G401.6 (cell line): ENCODE data around the gene SRPK3.

ENCODE experiments used
- FAIRE-seq: peaks from 2 replicates; lab custom pipeline; 2012; peaks lifted over from hg19 to GRCh38; lab: Jason Lieb, UNC

SRPK3 gene

DNA sequence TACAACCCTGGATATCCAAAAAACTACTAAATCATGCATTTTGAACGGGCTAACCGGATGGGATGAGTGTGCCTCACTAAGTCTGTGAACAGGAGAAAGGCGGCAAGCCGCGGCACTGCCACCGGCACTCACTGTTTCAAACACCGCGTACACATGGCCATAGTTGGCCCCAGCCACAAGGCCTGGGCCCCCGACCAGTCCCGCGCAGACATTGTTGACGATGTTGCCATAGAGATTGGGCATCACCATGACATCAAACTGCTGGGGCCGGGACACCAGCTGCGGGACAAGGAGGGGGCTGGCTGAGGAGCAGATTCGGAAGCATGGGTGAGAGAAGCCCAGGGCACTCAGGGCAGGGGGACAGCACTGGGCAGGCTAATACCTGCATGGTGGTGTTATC, 5.8 kb downstream of the SRPK3 start:
- FAIRE-seq, result no peak

DNA sequence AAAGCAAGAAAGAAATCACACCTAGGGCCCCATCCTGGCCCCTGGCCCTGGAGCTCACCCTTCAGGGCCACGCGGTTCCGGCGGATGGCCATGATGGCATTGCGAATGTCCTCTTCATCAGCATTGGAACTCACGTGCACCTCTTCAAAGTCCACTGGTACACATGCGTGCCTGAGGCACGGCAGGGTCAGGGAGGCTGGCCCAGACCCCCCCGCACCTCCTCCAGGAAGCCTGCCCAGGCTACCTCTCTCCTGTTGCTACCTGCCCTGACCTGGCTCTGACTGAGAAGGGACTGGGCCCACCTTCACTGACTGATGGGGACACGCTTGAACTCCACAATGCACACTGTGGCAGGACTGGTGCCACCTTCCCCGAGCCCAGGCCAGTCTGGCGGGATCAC, 8.8 kb downstream of the SRPK3 start:
- no peak for FAIRE-seq

DNA sequence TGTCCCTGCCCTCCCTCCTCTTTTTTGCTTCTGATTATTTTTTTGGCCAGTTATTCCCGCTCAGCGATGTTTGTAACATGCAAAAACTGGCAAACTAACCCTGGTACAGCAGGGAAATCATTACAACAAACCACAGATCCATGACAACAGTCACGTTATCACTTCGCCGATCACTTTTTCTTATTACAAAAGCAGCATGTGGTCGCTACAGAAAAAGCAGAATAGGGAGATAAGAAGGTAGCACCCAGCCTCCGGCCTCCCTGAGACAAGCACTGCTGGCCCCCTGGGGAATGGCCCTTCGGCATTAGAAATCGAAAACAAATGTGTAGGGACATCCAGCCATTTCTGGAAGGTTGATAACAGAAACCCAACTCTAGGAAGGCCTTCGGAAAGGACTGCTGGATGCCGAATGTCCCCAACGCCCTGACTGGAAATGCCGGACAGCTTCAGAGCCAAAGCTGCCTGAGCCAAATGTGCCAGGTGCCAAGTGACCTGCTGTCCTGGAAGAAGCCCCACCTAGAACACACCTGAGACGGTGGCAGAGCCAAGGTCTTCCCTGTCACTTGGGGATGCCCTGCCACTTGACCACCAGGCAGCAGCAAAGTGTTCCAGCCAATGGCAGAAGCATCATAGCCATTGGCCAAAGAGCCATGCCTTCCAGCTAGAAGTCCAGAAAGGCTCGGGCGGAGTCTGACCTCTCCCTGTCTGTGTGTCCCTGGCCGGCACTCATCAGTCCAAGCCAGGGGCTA, 10.4 kb downstream of the SRPK3 start:
- no peak for FAIRE-seq

DNA sequence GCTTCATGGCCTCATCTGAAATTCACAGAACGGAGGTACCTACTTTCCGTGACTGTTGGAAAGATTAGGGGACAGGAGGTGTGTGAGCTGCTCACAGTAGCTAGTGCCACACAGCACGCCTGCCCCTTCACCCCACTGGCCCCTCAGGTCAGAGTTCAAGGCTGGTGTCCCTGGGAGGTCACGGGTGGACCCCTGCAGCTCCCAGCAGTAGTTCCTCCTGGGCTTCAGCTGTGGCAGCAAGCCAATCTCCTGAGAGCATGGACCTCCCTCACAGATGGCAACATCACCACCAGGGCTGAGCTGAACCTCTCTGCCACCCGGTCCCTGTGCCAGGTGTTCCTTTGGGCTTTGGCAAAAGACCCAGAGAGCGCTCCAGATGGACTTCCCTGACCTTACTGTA, 11.5 kb downstream of the SRPK3 start:
- no peak for FAIRE-seq

DNA sequence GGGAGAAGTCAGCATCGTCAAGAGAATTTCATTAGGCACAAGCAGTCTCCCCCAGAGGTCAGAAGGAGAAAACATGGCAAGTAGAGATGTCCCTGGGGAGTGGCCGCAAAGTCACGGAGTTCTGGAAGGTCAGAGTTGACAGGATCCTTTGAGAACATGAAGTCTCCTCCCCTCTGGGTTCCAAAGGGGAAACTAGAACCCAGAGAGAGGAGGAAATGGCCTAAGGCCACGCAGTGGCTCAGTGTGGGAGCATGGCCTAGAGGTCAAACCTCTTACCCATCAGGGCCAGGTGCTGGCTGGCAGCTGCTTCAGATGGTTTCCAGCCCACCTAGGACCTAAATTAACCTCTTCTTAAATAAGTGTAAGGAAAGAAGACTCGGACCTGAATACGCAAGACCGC, 12.4 kb downstream of the SRPK3 start:
- FAIRE-seq, result no peak

DNA sequence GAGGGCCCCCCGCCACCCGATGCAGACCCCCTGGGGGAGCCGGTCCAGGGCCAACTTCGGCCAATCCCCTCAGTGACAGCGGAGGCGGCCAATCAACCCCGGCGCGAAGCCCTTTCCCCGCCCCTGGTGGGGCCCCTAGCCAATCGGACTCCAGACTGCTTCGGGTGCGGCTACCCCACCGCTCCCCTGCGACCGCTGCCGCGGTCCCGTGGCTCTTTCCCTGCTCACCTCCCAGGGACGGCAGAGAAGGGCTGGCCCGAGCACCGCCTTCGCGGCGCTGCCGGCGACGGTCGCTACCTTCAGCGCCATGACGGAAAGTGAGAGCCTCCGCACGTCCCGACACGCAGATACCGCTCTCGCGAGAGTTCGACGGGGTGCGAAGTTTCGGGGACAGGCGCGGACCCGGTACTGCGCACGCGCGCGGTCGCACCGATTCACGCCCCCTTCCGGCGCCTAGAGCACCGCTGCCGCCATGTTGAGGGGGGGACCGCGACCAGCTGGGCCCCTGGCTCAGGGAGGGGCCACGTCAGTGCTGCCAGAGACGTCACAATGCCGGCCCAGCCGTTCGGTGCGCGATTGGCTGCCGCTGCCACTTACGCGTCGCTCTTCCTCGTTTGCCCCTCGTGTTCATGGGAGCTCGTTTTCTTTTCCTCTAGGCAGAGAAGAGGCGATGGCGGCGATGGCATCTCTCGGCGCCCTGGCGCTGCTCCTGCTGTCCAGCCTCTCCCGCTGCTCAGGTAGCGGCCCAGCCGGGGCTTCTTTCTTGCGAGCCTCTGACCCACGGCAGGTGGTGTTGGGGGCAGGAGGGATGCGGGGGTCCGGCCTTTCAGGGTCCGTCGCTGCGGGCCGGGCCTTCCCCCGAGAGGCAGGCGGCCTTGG, 13.4 kb downstream of the SRPK3 start, which contains the start of the genes IDH3G and SSR4:
TSS of gene IDH3G (minus strand) at position 358 of the 879 bp plus-strand sequence. CDS start at position 309, 49 bp downstream.
TSS of gene SSR4 (plus strand) at position 651 of the 879 bp plus-strand sequence. CDS start at position 671, 20 bp downstream.
- peak; percentile 99 for FAIRE-seq

DNA sequence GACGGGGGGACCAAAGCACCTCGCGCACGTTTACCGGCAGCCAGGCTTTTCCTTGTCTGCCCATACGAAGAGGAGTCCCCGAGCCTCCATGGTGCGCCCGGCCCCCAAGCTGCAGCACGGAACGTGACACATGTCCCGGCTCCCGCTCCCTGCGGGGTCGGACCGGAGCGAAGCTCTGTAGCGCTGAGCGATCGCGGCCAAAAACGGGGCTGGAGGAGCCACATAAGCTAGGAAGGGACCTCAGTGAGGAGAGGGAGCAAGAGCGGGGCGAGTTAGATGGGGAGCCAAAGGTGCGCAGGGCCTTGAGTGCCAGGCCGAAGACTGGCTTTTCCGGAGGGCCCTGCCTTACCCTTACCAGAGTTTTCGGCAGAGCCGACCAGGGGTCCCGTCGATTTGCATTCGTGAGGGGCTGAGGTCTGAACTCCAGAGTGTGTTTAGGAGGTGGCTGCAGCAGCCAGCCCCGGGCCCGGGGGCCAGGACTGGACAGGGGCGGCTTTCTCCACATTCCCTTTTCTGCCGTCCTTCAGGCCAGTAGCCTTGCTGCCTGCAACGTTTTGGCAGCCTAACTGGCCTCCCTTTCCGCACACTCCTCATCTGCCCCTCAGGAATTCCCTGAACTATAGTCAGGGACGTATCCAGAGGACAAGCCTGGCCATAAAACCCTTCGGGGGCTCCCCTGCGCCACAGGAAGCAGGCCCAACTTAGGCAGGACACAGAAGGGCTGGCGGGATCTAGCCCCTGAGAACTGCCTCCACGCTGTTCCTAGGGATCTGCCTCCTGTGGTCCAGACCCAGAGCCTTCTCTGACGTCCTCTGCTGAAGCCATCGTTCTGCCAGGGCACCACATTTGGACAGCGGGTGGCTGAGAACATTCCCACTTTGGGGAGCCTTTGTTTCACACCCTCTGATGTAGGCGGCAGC, 14.3 kb downstream of the SRPK3 start:
- FAIRE-seq, result no peak

DNA sequence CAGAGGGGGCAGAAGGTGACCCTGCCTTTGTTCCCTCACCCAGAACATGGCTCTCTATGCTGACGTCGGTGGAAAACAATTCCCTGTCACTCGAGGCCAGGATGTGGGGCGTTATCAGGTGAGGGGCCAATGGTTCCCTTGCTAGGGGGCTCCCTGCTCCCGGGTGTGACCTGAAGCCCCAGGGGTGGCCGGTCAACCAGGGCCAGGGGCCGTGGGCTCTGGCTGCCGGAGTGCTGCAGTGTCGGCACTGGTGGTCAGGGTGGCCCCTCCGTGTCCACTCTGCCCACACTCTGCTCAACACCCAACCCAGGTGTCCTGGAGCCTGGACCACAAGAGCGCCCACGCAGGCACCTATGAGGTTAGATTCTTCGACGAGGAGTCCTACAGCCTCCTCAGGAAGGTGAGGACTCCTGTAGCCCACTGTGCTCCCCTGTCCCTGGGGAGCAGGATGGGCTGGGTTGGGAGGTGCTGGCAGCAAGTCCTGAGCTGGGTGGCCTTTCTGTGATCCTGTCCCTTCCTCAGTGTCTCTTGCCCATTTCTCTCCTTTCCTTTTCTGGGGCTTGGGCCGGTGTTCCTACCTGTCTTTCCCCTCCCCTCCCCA, 16.7 kb downstream of the SRPK3 start:
- no peak for FAIRE-seq

DNA sequence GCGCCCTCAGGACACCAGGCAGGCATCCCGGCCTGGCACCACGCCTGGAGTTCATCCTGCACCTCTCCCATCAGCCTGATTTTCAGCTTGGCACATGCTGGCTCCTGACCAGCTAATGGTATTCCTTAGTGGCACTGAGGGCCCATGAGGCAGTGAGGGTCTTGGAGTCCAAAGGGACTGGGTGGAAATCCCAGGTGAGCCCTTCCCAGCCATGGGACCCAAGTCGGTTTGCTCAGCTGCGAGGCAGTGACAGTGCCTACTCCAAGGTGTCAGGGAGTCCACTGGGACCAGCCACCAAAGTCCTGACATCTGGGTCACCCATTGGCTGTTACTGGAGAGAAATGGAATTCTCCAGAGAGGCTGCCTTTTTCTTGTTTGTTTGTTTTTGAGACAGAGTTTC, 18.5 kb downstream of the SRPK3 start:
- no peak for FAIRE-seq

DNA sequence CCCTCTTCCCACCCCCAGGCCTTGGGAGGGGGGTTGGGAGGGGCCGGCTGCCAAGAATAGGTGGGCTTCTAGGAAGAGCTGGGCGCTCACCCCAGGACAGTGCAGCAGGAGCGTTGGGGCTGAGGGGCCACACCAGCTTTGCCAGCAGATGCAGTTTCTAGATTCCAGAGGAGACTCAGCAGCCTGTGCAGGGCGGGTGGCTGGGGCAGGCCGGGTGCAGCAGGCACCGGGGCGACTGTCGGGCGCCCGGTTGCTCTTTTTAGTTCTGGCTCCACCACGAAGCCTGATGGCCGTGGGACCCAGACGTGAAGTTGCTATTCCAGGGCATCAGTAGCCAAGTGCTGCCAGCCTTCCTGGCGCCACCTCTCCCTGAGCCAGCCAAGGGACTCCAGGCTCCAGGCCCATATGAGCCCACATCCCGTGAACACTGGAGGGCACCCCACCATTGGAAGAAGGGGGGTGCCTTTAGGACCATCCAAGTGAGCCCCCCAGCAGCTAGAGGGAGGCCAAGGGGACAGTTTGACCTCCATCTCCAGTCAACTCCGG, 19.4 kb downstream of the SRPK3 start:
- no peak for FAIRE-seq

DNA sequence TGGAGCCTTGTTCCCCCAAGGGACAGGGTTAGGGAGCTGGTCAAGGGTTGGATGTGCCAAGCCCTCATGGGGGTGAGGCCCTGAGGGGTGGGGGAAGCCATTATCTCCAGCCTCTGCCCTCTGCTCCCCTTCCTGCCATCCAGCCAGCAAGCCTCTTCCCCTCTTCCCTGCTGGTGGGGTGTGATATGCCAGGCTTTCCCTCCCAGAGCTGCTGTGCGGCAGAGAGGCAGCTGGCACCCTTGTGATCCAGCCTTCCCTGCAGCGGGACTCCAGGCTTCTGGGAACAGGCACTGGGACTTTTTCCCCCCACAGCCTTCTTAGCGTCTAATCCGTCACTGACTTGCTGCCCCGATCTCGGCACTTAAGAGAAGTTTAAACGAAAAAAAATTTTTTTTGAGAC, 19.9 kb downstream of the SRPK3 start:
- no peak for FAIRE-seq

DNA sequence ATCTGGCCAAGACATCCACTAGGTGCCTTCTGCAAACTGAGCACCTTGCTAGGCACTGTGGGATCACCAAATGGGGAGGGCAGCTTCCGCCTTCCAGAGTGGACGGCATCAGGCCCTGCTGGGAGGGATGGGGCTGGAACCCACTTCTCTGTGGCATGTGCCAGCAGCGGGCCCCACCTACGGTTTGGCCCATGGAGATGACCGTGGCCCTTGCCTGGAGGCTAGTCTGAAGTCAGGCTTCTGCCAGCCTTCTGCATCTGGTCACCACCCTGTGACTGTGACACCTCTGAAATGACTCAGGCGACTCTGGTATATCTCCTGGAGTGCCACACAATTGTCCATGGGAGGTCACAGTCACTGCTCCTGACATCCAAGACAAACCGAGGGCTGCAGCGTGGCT, 20.8 kb downstream of the SRPK3 start:
- no peak for FAIRE-seq

DNA sequence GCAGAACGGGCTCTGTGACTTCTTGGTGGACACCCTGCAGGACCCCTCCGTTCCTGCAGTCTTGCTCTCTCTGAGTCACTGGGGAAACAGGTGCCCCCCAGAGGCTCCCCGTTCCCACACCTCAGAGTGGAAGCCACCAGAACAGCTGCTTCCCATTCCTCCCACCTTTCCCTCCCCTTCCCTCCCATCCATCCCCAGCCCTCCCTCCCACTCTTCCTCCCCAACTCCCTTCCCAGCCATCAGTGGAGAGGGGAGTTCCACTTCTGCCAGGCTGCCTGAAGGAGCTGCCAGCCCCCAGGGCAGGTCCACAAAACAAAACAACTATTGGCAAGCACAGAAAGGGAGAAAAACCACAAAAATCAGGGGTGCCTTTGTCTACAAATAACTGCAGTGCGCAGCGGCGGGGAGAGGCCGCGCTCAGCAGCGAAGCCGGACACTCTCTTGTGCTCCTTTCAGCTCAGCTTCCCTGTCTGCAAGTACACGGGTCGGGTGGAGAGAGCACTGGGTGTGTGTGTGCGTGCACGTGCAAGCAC, 21.7 kb downstream of the SRPK3 start:
- no peak for FAIRE-seq

DNA sequence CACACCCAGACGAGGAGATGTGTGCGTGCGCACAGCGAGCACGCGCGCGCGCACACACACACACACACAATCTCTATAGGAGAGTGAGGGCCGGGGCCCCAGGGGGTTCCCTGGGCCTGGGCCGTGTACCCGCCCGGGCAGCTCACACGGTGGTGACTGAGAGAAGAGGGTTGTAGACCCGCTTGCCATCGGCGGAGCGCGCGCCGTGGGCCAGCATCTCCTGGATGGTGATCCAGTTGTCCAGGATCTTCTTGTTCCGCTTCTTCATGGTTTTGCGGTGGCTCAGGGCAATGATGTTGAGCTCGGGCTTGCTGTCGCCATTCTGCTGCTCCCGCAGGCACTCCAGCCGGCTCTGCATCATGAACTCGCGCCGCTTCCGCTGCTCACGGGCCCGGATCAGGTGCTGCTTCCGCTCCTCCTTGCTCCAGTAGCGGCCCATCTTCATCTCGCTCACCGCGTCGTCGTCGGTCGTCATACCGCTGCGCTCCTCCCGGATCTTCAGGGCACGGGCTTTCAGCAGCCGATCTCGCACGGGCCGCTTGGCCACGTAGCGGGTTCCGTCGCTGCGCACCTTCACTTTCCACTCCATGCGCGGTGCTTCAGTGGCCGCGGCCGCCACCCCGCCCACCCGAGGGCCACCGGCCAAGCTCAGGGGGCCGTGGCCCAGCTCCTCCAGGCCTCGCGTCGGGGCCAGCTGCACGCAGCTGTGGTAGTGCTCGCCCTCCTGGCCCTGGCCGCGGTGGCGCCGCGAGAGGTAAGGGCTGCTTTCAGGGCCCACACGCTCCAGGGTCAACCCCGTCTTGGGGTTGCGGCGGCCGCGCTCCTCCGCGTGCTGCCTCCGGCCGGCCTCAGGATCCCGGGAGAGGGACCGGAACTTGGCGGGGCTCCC, 22.6 kb downstream of the SRPK3 start:
- no peak for FAIRE-seq

DNA sequence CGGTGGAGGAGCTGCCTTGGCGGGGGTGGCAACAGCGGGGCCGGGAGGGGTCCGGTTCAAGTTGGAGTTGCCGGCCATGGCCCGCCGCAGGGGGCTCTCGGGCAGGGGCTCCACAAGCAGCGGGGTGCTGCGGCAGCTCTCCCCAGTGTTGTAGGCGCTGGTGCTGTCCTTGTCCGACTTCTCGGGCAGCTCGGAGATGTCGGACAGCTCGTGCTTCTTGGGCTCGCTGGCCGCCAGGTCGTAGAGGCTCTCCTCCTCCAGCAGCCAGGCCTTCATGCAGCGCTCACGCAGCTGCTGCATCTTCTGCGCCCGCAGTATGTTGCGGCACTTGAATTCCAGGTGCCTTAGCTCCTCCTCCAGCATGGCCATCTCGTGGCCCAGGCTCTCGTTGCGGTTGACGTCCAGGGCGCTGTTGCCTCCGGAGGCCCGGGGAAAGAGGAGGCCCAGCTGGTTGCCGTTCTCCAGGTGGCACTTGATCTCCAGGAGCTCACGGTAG, 23.3 kb downstream of the SRPK3 start:
- FAIRE-seq, result no peak

DNA sequence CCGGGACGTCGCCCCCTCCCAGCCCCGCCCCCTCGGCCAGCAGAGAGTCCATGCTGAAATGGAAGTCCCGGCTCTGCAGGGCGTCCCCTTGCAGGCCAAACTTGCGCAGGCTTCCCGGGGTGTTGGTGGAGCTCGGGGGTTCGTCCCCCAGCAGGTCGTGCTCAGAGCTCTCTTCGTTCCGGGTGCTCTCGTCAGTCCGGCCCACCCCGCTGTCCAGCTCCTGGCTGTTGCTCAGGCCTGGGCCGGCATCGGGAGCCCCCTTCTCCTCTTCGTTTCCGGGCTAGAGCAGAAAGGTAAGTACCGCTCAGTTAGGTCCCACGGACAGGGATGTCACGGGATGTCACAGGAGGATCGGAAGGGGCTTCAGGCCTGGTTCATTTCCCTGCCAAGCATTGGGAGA, 23.8 kb downstream of the SRPK3 start:
- FAIRE-seq, result no peak

DNA sequence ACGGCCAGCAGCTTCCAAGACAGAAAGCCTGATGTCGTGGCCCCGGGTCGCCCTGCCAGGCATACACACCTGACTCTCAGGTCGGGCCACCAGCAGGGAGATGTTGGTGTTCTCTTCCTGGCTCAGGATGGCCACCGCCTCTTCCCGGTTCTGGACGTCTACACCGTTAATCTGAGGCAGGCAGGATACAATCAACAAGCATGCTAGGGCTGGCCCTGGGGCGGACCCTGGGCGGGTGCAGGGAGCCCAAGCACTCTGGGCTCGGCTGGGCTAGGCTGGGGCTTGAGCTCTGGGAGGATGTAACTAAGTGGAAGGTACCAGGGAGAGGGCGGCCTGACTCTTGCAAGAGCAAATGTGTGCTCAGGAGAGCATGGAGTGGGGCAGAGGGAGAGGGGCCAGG, 24.6 kb downstream of the SRPK3 start:
- FAIRE-seq, result no peak

DNA sequence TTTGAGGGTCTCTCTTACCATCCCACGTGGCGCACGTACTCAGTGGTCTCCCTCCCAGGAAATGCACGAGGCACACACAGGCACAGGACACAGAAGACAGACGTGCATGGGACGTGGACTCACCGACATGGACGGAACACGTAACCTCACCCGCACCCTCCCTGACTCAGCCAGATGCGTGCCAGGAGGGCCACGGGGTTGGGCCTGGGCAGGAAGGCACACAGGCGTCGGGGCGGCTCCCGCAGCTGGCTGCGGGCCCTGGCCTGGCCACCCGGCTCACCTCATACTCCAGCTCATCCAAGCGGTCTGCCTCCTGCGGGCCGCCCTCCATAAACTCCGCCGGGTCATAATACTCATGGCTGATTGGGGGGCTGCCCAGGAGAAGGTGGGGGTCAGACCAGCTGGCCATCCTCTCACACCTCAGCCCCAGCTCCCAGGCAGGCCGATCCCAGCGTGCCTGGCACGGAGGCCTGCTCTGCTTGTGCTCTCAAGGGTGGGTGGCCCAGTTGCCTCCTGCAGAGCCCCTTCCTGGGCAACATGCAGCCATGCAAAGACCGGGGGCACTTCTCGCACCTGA, 26.2 kb downstream of the SRPK3 start:
- FAIRE-seq, result no peak

DNA sequence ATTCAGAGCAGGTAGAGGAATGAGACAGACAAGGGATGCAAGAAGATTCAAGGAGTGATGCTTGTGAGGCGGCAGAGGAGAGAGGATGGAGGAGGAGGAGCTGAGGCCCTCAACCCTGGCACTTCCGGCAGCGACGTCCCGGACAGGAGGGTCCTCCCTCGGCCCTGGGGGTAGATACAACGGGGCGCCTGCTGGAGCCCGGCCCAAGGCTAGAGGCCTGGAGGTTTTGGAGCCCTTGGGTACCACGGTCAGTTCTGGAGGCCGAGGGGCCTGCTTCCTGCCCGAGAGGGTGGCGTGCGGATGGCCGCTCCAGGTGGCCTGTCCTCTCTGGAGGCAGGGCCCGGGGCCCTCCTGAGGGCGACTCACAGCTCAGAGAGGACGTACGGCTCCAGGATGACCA, 27.1 kb downstream of the SRPK3 start:
- no peak for FAIRE-seq

DNA sequence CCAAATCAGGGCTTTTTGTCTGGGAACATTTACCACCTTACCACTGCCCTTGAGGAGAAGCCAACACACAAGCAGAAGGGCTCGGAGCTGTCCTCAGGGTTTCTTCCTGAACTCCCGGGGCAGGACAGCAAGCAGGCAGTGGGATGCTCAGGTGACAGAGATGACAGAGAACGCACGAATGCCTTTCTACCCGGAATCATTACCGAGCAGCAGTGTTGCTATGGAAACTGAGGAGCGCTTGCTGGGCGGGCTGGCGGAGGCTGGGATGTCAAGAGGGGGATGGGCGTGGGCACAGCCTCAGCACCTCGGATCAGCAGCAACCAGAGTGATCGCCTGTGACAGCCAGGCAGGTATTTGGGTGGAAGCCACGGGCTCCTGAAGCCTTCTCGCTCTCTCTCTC, 31.4 kb downstream of the SRPK3 start:
- FAIRE-seq, result no peak
